Astrocyte (in vitro differentiated cells and primary cell): Measurements from ENCODE around the gene MAN1B1. TPM values are rescaled to one million over a fixed set of nuclear protein-coding genes. Genes with fewer than 3 reads are reported as not detected.
"Not testable (repeated sequence)": the region's sequence is repeated elsewhere in the genome, so short reads cannot be mapped to it uniquely, and the experiment has no call there.

ENCODE experiments used
- DNase-seq: peaks from one replicate; pipeline ENCODE4 v3.0.0-alpha.2; 2010; ENCODE audit warnings: low read depth
- FAIRE-seq: peaks from 2 replicates; lab custom pipeline; 2011; peaks lifted over from hg19 to GRCh38; lab: Jason Lieb, UNC
- H2AFZ ChIP-seq: 2 replicates; pipeline ENCODE4 v1.6.0; 2012; ENCODE audit warnings: low read depth, low read length, inconsistent platforms
- H3K27ac ChIP-seq: 2 replicates; pipeline ENCODE4 v1.5.1; 2011; ENCODE audit warnings: low read depth, low read length, inconsistent platforms
- H3K27me3 ChIP-seq: 2 replicates; pipeline ENCODE4 v1.6.0; 2011; ENCODE audit warnings: low read length, inconsistent platforms; ENCODE audit not compliant: insufficient read depth
- H3K36me3 ChIP-seq: 2 replicates; pipeline ENCODE4 v1.5.1; 2011; ENCODE audit warnings: low read length, inconsistent platforms; ENCODE audit not compliant: insufficient read depth
- H3K4me1 ChIP-seq: 2 replicates; pipeline ENCODE4 v1.5.1; 2011; ENCODE audit warnings: low read length, inconsistent platforms; ENCODE audit not compliant: insufficient read depth
- H3K4me2 ChIP-seq: 2 replicates; pipeline ENCODE4 v1.6.0; 2012; ENCODE audit warnings: low read length, inconsistent platforms
- H3K4me3 ChIP-seq: 2 replicates; pipeline ENCODE4 v1.5.1; 2011; ENCODE audit warnings: low read depth, mild to moderate bottlenecking, low read length, inconsistent platforms; ENCODE audit not compliant: insufficient read depth
- H3K79me2 ChIP-seq: 2 replicates; pipeline ENCODE4 v1.6.0; 2012; ENCODE audit warnings: mild to moderate bottlenecking, low read length, inconsistent platforms; ENCODE audit not compliant: insufficient read depth
- H3K9ac ChIP-seq: 2 replicates; pipeline ENCODE4 v1.6.0; 2012; ENCODE audit warnings: mild to moderate bottlenecking, low read length, inconsistent platforms
- H3K9me3 ChIP-seq: 2 replicates; pipeline ENCODE4 v1.5.1; 2012; ENCODE audit warnings: low read depth, mild to moderate bottlenecking, low read length, inconsistent platforms; ENCODE audit not compliant: insufficient read depth
- H4K20me1 ChIP-seq: 2 replicates; pipeline ENCODE4 v1.6.0; 2012; ENCODE audit warnings: low read length, inconsistent platforms; ENCODE audit not compliant: insufficient read depth
- H3K27ac Mint-ChIP-seq: one replicate; pipeline ENCODE4 v1.8.0; 2021; ENCODE audit warnings: mild to moderate bottlenecking, mixed read lengths; ENCODE audit not compliant: unreplicated experiment
- H3K27me3 Mint-ChIP-seq: one replicate; pipeline ENCODE4 v1.8.0; 2021; ENCODE audit warnings: low read depth, mixed read lengths; ENCODE audit not compliant: unreplicated experiment
- H3K36me3 Mint-ChIP-seq: one replicate; pipeline ENCODE4 v1.8.0; 2021; ENCODE audit warnings: low read depth, mixed read lengths; ENCODE audit not compliant: unreplicated experiment
- H3K4me1 Mint-ChIP-seq: one replicate; pipeline ENCODE4 v1.8.0; 2021; ENCODE audit warnings: low read depth, mixed read lengths; ENCODE audit not compliant: unreplicated experiment
- H3K4me3 Mint-ChIP-seq: one replicate; pipeline ENCODE4 v1.8.0; 2021; ENCODE audit warnings: mild to moderate bottlenecking, moderate library complexity, mixed read lengths; ENCODE audit not compliant: unreplicated experiment
- H3K9me3 Mint-ChIP-seq: one replicate; pipeline ENCODE4 v1.8.0; 2021; ENCODE audit warnings: mild to moderate bottlenecking, mixed read lengths; ENCODE audit not compliant: unreplicated experiment
- CTCF ChIP-seq: IDR thresholded peaks from 2 replicates; pipeline ENCODE4 v1.5.1; 2011; ENCODE audit warnings: low read depth, mild to moderate bottlenecking, inconsistent platforms, low read length, moderate library complexity; ENCODE audit not compliant: insufficient read depth
- EZH2 ChIP-seq: IDR thresholded peaks from 2 replicates; pipeline ENCODE4 v1.6.1; 2012; ENCODE audit warnings: mild to moderate bottlenecking, low read length, inconsistent platforms; ENCODE audit not compliant: insufficient read depth
- total RNA-seq: library from RNA; stranded (reverse); gene quantifications from 2 replicates; pipeline ENCODE4 v1.2.1, GENCODE V29; 2021

Gene MAN1B1
- total RNA-seq, 1 donor from 2014 or later, result 69.2 TPM

GRCh38 chr9:137058521-137059234 is 28.1 kb upstream of the MAN1B1 start:
- H3K27me3 ChIP-seq, result peaks cover 3% of the 10 kb centered on the region
- no peak overlapping the region for H3K27ac ChIP-seq
- H4K20me1 ChIP-seq, result no peaks in the 10 kb centered on the region
- Mint-ChIP-seq H3K4me3 (no peak overlapping the region), H3K9me3 (no peaks in the 10 kb centered on the region), H3K27ac (no peak overlapping the region), H3K36me3 (no peaks in the 10 kb centered on the region), H3K4me1 (no peaks in the 10 kb centered on the region), H3K27me3 (peaks cover 35% of the 10 kb centered on the region)
- H2AFZ ChIP-seq, result no peak overlapping the region
- no peak for TF ChIP-seq CTCF
- no peak for TF ChIP-seq EZH2
- DNase-seq (no peak), FAIRE-seq (no peak)
- no peaks in the 10 kb centered on the region for H3K79me2 ChIP-seq
- peaks cover 5% of the 10 kb centered on the region for H3K4me1 ChIP-seq
- no peaks in the 10 kb centered on the region for H3K9me3 ChIP-seq
- H3K4me3 ChIP-seq, result no peak overlapping the region
- no peak overlapping the region for H3K9ac ChIP-seq
- no peak overlapping the region for H3K4me2 ChIP-seq
- no peaks in the 10 kb centered on the region for H3K36me3 ChIP-seq

GRCh38 chr9:137062384-137062783 is 24.4 kb upstream of the MAN1B1 start:
- no peak overlapping the region for H3K4me3 Mint-ChIP-seq
- H3K4me1 Mint-ChIP-seq, result no peaks in the 10 kb centered on the region
- peaks cover 28% of the 10 kb centered on the region for H3K27me3 Mint-ChIP-seq
- Histone ChIP-seq H3K36me3 (no peaks in the 10 kb centered on the region), H3K9me3 (no peaks in the 10 kb centered on the region), H3K4me3 (no peak overlapping the region), H3K4me2 (no peak overlapping the region), H3K27ac (no peak overlapping the region), H3K79me2 (no peaks in the 10 kb centered on the region), H3K9ac (no peak overlapping the region), H3K27me3 (no peaks in the 10 kb centered on the region), H2AFZ (no peak overlapping the region), H3K4me1 (no peaks in the 10 kb centered on the region), H4K20me1 (no peaks in the 10 kb centered on the region)
- H3K36me3 Mint-ChIP-seq, result no peaks in the 10 kb centered on the region
- no peak for TF ChIP-seq CTCF
- TF ChIP-seq EZH2, result no peak
- no peak overlapping the region for H3K27ac Mint-ChIP-seq
- no peaks in the 10 kb centered on the region for H3K9me3 Mint-ChIP-seq
- FAIRE-seq, result no peak
- no peak for DNase-seq

- not testable (repeated sequence) for H3K4me3 ChIP-seq, H3K4me1 ChIP-seq, H3K27ac ChIP-seq, H3K4me3 Mint-ChIP-seq, H3K4me2 ChIP-seq, H3K27me3 ChIP-seq, H4K20me1 ChIP-seq, H3K4me1 Mint-ChIP-seq, FAIRE-seq, H3K36me3 Mint-ChIP-seq, H3K36me3 ChIP-seq, H3K27ac Mint-ChIP-seq, DNase-seq, H2AFZ ChIP-seq, H3K9me3 Mint-ChIP-seq, H3K79me2 ChIP-seq, H3K9me3 ChIP-seq, H3K9ac ChIP-seq
- H3K27me3 Mint-ChIP-seq, result peaks cover 25% of the 10 kb centered on the region
These were observed 24.0 kb upstream of the MAN1B1 start for GRCh38 chr9:137062798-137063197.
